ENCODE data around the gene CD177.
"Not testable (repeated sequence)": the region's sequence is repeated elsewhere in the genome, so short reads cannot be mapped to it uniquely, and the experiment has no call there.

DNA sequence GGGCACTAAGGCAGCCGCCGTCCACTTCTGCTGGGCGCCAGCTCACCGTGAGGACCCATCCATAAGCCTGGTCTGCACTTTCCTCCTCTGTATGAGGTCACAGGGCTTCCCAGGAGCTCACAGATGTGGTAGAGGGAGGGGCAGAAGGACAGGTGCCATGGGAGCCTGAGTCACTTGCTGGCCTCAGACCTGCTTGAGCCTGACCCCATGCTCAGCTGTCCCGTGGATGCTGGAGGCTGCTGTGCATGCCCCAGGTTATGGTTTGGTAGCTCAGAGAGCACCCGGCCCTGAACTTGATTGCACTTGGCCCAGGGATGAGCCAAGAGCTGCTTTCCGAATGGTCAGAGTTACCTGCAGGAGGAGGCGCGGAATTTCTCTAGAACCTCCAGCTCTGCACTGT, 12.2 kb downstream of the CD177 start:
- TF ChIP-seq, protein P1, sequence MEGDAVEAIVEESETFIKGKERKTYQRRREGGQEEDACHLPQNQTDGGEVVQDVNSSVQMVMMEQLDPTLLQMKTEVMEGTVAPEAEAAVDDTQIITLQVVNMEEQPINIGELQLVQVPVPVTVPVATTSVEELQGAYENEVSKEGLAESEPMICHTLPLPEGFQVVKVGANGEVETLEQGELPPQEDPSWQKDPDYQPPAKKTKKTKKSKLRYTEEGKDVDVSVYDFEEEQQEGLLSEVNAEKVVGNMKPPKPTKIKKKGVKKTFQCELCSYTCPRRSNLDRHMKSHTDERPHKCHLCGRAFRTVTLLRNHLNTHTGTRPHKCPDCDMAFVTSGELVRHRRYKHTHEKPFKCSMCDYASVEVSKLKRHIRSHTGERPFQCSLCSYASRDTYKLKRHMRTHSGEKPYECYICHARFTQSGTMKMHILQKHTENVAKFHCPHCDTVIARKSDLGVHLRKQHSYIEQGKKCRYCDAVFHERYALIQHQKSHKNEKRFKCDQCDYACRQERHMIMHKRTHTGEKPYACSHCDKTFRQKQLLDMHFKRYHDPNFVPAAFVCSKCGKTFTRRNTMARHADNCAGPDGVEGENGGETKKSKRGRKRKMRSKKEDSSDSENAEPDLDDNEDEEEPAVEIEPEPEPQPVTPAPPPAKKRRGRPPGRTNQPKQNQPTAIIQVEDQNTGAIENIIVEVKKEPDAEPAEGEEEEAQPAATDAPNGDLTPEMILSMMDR (IDR thresholded peaks at IDR 0.05): not testable (repeated sequence)
- not testable (repeated sequence) for TF ChIP-seq NRF1 (IDR thresholded peaks at IDR 0.05; ENCODE audit: low read depth, low read length); RXRA (IDR thresholded peaks at IDR 0.05; ENCODE audit: borderline replicate concordance, low read depth); TAF1 (IDR thresholded peaks at IDR 0.05; ENCODE audit: borderline replicate concordance, low read depth, low read length); POLR2AphosphoS5 (IDR thresholded peaks at IDR 0.05; ENCODE audit: low read depth, low read length); EP300 (IDR thresholded peaks at IDR 0.05; ENCODE audit: borderline replicate concordance in 1 of 2, low read depth in 1 of 2, low read length in 1 of 2); RFX5 (IDR thresholded peaks at IDR 0.05; ENCODE audit: low read length); YY1 (IDR thresholded peaks at IDR 0.05; ENCODE audit: low read depth)
- TF ChIP-seq, protein P2, sequence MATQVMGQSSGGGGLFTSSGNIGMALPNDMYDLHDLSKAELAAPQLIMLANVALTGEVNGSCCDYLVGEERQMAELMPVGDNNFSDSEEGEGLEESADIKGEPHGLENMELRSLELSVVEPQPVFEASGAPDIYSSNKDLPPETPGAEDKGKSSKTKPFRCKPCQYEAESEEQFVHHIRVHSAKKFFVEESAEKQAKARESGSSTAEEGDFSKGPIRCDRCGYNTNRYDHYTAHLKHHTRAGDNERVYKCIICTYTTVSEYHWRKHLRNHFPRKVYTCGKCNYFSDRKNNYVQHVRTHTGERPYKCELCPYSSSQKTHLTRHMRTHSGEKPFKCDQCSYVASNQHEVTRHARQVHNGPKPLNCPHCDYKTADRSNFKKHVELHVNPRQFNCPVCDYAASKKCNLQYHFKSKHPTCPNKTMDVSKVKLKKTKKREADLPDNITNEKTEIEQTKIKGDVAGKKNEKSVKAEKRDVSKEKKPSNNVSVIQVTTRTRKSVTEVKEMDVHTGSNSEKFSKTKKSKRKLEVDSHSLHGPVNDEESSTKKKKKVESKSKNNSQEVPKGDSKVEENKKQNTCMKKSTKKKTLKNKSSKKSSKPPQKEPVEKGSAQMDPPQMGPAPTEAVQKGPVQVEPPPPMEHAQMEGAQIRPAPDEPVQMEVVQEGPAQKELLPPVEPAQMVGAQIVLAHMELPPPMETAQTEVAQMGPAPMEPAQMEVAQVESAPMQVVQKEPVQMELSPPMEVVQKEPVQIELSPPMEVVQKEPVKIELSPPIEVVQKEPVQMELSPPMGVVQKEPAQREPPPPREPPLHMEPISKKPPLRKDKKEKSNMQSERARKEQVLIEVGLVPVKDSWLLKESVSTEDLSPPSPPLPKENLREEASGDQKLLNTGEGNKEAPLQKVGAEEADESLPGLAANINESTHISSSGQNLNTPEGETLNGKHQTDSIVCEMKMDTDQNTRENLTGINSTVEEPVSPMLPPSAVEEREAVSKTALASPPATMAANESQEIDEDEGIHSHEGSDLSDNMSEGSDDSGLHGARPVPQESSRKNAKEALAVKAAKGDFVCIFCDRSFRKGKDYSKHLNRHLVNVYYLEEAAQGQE (IDR thresholded peaks at IDR 0.05; ENCODE audit: low read depth, low read length): not testable (repeated sequence)
